ENCODE data around the gene XDH.
A peak's percentile ranks its signal among the peaks of the same experiment; 100 is the strongest.

The XDH gene

GRCh38 chr2:31401580-31401979 lies 13.0 kb downstream of the XDH start:
- no peak for DNase-seq

- no peak for DNase-seq
These were observed 15.7 kb downstream of the XDH start for GRCh38 chr2:31398881-31399280.

- DNase-seq, result no peak
These were observed 17.4 kb downstream of the XDH start for GRCh38 chr2:31397094-31397493.

DNA sequence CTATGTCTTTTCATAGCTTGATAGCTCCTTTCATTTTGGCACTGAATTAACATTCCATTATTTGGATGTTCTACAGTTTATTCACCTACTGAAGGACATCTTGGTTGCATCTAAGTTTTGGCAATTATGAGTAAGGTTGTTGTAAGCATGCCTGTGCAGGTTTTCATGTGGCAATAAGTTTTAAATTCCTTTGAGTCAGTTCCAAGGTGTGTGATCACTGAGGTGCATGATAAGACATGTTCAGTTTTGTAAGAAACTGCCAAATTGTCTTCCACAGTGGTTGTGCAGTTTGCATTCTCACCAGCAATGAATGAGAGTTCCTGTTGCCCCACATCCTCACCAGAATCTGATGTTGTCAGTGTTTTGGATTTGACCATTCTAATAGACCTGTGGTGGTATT lies 24.2 kb downstream of the XDH start:
- DNase-seq, result no peak

- DNase-seq, result no peak
These were observed 25.8 kb downstream of the XDH start for GRCh38 chr2:31388736-31389135.

- no peak for DNase-seq
These were observed 26.7 kb downstream of the XDH start for GRCh38 chr2:31387850-31388249.

GRCh38 chr2:31386648-31387047 lies 27.9 kb downstream of the XDH start:
- no peak for DNase-seq

- DNase-seq, result no peak
These were observed 28.4 kb downstream of the XDH start for GRCh38 chr2:31386172-31386571.

GRCh38 chr2:31384771-31385276 lies 29.7 kb downstream of the XDH start:
- no peak for DNase-seq

DNA sequence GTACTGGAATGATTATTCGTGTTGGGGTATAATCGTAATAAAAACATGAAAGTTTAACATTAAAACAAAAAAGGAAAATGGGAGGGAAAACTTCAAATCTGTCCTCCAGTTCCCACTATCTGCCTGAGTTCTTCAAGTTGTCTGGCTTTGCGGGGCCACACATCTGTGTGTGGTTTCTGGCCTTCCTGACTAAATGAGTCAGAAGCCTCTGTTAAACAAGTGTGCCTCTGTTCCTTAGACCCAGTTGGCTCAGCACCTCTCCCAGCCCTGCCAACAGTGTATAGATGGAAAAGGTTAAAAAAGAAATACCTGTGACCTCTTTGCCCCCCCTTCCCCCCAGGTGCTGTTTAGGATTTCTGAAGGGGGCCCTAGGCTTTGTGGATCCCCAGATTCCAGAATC lies 30.2 kb downstream of the XDH start:
- peak; percentile 68 for DNase-seq

GRCh38 chr2:31383471-31384153 lies 30.9 kb downstream of the XDH start:
- DNase-seq, result no peak

DNA sequence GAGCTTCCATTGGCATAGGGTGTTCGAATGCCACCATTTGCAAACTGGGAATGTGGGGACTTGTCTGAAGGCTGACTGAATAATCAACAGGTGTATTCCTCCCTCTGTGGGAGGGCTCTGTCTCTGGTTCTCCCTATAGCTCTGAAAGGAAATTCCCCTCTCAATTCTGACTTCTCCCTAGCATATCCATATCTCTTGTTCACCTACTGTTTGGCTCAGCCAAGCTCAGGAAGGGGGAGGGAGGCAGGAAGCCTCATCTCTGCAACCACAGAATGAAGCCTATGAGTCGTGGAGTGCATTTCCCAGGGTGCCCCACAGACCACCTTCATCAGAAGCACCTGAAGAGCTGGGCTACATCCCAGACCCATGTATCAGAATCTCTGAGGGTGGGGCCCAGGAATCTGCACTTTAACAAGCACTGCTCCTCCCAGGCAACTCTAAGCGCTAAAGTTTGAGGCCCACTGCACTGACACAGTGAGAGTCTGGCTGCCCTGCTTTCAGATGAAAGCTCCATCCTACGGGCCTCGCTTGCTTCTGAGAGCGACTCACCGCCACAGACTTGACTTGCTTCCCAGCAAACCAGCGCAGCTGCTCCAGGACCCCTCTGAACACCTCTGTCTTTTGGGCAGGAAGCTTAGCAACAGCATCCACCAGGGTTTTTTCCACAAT lies 32.0 kb downstream of the XDH start:
- DNase-seq, result no peak

DNA sequence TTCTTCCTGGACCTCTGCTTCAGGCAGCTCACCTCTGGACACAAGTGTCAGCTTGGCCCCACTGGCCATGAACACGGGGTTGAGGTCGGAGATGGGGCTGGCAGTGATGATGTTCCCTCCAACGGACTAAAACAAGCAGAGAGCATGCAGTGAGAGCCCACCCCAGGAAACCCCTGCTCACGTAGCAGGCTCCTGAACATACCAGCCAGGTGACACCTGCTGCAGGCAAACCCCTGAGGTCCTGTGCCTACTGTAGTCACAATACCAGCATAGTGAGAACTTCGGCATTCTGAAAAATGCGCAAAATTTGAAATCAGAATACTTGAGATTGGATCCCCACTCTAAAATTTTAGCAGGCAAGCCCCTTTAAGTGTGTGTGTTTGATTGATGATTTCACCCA lies 32.9 kb downstream of the XDH start:
- DNase-seq, result no peak

DNA sequence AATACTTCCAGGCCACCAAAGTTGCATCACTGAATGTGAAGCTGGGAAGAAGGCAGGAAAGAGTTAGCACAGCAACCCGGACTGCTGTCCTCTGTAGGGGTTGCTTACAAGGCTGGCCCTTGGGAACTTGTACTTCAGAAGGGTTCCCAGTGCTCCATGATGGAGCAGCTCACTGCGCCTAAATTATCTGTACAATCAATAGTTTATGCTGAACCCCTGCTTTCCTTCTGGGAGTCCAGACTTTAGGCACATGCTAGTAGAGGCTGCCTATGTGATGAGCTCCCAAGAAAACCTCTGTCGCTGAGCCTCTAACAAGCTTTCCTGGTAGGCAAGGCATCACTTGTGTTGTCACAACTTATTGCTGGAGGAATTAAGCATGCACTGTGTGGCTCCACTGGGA lies 34.3 kb downstream of the XDH start:
- DNase-seq, result no peak

DNA sequence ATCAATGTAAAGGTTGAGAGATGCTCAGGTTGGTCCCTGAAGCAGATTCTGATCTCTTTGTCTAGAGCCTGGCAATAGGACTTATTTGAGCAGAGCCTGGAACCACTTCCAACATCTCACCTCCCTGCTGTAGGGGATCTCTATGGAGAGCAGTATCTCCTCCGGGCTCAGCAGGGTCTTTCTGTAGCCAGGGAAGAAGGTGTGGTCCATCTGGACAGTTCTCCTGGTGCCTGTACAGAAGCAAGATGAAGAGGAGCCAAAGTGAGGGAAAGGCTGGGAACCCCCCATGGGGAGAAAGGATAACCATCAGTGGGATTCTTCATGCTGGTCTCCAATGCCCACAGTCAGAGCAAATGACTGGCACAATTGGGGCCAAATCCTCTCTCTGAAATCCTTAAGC lies 34.8 kb downstream of the XDH start:
- no peak for DNase-seq

- DNase-seq, result no peak
These were observed 35.6 kb downstream of the XDH start for GRCh38 chr2:31378791-31379501.

GRCh38 chr2:31378389-31378788 lies 36.2 kb downstream of the XDH start:
- no peak for DNase-seq

DNA sequence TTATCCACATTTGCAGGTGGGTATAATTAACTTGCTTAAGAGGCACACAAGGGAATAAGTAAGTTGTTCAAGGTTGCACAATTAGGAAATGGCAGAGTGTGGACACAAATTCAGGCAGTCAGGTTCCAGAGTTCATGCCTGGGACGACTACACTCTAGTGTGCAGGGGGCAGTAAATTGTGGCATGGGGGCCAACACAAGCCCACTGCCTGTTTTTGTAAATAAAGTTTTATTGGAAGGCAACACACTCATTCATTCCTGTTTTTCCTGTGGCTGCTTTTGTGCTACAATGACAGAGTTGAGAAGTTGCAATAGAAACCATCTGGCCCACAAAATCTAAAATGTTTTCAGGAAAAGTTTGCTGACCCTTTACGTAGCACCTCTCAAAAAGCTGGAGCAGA lies 41.4 kb downstream of the XDH start:
- DNase-seq, result no peak

- DNase-seq, result no peak
These were observed 42.4 kb downstream of the XDH start for GRCh38 chr2:31372097-31372496.

- DNase-seq, result no peak
These were observed 42.9 kb downstream of the XDH start for GRCh38 chr2:31371691-31372090.

DNA sequence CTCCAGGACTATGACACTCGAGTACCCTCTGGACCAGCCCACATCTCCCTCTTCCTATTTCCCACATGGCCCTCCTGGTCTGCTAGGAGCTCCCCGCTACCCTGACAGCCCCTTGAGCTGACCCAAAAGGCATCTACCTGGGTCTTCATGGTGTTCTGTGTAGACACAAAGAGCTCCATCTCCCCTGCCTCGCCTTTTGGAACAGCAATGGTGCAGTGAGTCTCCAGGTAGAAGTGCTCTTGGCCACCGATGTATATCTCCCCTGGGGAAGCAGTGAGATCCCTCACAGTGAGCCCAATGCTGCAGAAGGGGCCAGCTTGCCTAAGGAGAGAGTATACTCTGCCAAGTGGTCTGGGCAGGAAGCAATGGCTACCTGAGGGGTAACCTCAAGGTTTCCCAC lies 47.8 kb downstream of the XDH start:
- no peak for DNase-seq

DNA sequence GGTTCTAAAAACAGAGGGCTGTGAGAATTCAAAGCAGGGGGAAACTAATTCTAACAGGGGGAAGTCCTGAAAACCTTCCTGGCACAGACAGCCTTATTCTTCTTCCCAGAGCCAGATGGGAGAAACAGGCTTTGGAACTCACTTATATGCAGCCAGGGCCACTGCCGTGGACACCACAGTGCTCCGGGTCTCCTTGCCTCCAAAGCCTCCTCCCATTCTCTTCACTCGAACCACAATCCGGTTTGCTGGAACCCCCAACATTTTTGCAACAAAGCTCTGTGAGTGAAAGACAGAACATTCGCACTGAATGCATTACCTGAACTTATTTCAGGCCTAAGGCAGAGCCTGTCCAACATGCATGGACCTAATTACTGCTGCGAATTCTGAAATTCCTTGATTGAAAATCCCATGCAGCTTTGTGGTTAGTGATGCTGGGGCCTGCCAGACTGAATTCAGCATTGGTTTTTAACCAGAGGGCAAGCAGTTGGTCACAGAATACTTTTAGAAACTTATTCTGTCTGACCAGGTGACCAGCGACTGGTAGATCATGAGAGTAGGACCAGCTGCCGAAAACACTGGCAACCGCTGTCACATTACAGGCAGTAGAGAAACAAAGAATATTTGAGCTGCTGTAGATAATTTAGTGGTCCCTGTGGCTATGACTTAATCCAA lies 48.6 kb downstream of the XDH start:
- DNase-seq, result no peak

GRCh38 chr2:31365348-31365747 lies 49.2 kb downstream of the XDH start:
- no peak for DNase-seq

Measured in activated CD4-positive, alpha-beta T cell treated with anti-CD3 and anti-CD28 coated beads, Interleukin-2, amount 50 U/mL, for 16 hours (primary cell).